ENCODE results near the gene EPHA2.

GRCh38 chr1:16093611-16094010 is 62.3 kb downstream of the EPHA2 start:
- TF ChIP-seq, protein P1, sequence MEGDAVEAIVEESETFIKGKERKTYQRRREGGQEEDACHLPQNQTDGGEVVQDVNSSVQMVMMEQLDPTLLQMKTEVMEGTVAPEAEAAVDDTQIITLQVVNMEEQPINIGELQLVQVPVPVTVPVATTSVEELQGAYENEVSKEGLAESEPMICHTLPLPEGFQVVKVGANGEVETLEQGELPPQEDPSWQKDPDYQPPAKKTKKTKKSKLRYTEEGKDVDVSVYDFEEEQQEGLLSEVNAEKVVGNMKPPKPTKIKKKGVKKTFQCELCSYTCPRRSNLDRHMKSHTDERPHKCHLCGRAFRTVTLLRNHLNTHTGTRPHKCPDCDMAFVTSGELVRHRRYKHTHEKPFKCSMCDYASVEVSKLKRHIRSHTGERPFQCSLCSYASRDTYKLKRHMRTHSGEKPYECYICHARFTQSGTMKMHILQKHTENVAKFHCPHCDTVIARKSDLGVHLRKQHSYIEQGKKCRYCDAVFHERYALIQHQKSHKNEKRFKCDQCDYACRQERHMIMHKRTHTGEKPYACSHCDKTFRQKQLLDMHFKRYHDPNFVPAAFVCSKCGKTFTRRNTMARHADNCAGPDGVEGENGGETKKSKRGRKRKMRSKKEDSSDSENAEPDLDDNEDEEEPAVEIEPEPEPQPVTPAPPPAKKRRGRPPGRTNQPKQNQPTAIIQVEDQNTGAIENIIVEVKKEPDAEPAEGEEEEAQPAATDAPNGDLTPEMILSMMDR (IDR thresholded peaks at IDR 0.05) = no peak
- no peak for TF ChIP-seq SIN3A (IDR thresholded peaks at IDR 0.05; ENCODE audit: borderline replicate concordance, insufficient read depth, low read depth, low read length)
- TF ChIP-seq, protein P2, sequence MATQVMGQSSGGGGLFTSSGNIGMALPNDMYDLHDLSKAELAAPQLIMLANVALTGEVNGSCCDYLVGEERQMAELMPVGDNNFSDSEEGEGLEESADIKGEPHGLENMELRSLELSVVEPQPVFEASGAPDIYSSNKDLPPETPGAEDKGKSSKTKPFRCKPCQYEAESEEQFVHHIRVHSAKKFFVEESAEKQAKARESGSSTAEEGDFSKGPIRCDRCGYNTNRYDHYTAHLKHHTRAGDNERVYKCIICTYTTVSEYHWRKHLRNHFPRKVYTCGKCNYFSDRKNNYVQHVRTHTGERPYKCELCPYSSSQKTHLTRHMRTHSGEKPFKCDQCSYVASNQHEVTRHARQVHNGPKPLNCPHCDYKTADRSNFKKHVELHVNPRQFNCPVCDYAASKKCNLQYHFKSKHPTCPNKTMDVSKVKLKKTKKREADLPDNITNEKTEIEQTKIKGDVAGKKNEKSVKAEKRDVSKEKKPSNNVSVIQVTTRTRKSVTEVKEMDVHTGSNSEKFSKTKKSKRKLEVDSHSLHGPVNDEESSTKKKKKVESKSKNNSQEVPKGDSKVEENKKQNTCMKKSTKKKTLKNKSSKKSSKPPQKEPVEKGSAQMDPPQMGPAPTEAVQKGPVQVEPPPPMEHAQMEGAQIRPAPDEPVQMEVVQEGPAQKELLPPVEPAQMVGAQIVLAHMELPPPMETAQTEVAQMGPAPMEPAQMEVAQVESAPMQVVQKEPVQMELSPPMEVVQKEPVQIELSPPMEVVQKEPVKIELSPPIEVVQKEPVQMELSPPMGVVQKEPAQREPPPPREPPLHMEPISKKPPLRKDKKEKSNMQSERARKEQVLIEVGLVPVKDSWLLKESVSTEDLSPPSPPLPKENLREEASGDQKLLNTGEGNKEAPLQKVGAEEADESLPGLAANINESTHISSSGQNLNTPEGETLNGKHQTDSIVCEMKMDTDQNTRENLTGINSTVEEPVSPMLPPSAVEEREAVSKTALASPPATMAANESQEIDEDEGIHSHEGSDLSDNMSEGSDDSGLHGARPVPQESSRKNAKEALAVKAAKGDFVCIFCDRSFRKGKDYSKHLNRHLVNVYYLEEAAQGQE (IDR thresholded peaks at IDR 0.05; ENCODE audit: insufficient read depth in 1 of 2, low read depth in 2 of 2, low read length in 1 of 2) = no peak
